ENCODE results near the gene KRT40. TPM values are rescaled to one million over a fixed set of nuclear protein-coding genes. Genes with fewer than 3 reads are reported as not detected.

KRT40 gene
- polyA plus RNA-seq, 3 donors, result not detected

DNA sequence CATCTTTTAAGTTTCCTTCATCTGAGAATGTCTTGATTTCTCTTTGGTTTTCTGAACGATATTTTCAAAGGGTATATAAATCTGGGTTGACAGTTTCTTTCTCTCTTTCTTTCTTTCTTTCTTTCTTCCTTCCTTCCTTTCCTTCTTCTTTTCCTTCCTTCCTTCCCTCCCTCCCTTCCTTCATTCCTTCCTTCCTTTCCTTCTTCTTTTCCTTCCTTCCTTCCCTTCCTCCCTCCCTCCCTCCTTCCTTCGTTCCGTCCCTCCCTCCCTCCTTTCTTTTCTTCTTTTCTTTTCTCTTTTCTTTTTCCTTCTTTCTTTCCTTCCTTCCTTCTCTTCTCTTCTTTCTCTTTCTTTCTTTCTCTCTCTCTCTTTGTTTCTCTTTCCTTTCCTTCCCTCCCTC, 9.8 kb downstream of the KRT40 start:
- no peak overlapping the region for H3K27ac Mint-ChIP-seq
- H3K9me3 Mint-ChIP-seq, result no peaks in the 10 kb centered on the region
- H3K4me3 Mint-ChIP-seq, result no peak overlapping the region
- no peak overlapping the region for H3K9ac ChIP-seq (ENCODE audit: insufficient read depth, low read length, poor library complexity, severe bottlenecking)
- no peak for DNase-seq
- H3K27me3 ChIP-seq (ENCODE audit: control insufficient read depth in 2 of 2, insufficient read depth in 2 of 2, low read length in 2 of 2), result peaks cover 0 to 4% of the 10 kb centered on the region in 2 donors
- H3K27ac ChIP-seq (ENCODE audit: low read depth in 1 of 2, low read length in 2 of 2), result no peak overlapping the region
- H3K9me3 ChIP-seq (replicated peaks in 1 of 2; ENCODE audit: control insufficient read depth in 1 of 2, insufficient read depth in 1 of 2, low read length in 2 of 2), result no peaks in the 10 kb centered on the region
- H3K36me3 ChIP-seq (replicated peaks in 1 of 2; ENCODE audit: control insufficient read depth in 1 of 2, insufficient read depth in 2 of 2, low read length in 2 of 2), result no peaks in the 10 kb centered on the region
- H4K20me1 ChIP-seq (ENCODE audit: insufficient read depth, low read length), result no peaks in the 10 kb centered on the region
- 100% methylated on average over 2 of the region's 3 CpGs for WGBS (ENCODE audit: insufficient coverage)
- H3K4me1 ChIP-seq (ENCODE audit: control insufficient read depth in 1 of 2, insufficient read depth in 2 of 2, low read length in 2 of 2), result no peaks in the 10 kb centered on the region
- TF ChIP-seq, protein P1, sequence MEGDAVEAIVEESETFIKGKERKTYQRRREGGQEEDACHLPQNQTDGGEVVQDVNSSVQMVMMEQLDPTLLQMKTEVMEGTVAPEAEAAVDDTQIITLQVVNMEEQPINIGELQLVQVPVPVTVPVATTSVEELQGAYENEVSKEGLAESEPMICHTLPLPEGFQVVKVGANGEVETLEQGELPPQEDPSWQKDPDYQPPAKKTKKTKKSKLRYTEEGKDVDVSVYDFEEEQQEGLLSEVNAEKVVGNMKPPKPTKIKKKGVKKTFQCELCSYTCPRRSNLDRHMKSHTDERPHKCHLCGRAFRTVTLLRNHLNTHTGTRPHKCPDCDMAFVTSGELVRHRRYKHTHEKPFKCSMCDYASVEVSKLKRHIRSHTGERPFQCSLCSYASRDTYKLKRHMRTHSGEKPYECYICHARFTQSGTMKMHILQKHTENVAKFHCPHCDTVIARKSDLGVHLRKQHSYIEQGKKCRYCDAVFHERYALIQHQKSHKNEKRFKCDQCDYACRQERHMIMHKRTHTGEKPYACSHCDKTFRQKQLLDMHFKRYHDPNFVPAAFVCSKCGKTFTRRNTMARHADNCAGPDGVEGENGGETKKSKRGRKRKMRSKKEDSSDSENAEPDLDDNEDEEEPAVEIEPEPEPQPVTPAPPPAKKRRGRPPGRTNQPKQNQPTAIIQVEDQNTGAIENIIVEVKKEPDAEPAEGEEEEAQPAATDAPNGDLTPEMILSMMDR (IDR thresholded peaks at IDR 0.05), result no peak
- no peaks in the 10 kb centered on the region for H3K4me1 Mint-ChIP-seq
- no peaks in the 10 kb centered on the region for H3K79me2 ChIP-seq (ENCODE audit: insufficient read depth, low read length)
- H3K36me3 Mint-ChIP-seq, result no peaks in the 10 kb centered on the region
- intact Hi-C loops (cut with micrococcal nuclease), result no loop called here
- peaks cover 3 to 13% (median 4%) of the 10 kb centered on the region in 3 donors for H3K27me3 Mint-ChIP-seq (ENCODE audit: low read depth in 3 of 3)
- no peak overlapping the region for H3K4me2 ChIP-seq (replicated peaks; ENCODE audit: extremely low read depth, low read length, poor library complexity, severe bottlenecking)
- H3K4me3 ChIP-seq (replicated peaks in 1 of 3; ENCODE audit: low read depth in 2 of 3, low read length in 3 of 3), result no peak overlapping the region
- H2AFZ ChIP-seq (ENCODE audit: insufficient read depth, low read depth, low read length, poor library complexity, severe bottlenecking), result no peak overlapping the region

DNA sequence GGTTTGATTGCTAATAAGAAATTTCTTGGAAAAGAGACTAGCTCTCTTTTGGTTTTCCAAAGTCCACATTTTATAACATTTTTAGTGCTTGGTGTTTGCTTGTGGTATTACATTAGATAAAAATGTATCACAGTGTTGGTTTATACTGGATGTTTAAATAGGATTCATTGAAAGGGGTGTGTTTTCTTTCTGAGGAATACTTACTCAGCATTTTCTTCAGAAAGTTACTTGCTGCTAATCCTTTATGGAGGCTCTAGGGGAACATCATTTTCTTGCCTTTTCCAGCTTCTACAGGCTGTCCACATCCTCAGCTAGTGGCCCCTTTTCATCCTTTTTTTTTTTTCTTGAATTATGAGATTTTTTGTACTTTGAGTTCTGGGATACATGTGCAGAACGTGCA, 16.5 kb downstream of the KRT40 start:
- no peaks in the 10 kb centered on the region for H3K4me1 ChIP-seq (ENCODE audit: control insufficient read depth in 1 of 2, insufficient read depth in 2 of 2, low read length in 2 of 2)
- Mint-ChIP-seq H3K4me1 (no peaks in the 10 kb centered on the region), H3K36me3 (no peaks in the 10 kb centered on the region), H3K9me3 (peaks cover 2 to 13% (median 4%) of the 10 kb centered on the region in 7 donors), H3K27me3 (ENCODE audit: low read depth in 3 of 3) (peaks cover 3 to 13% (median 3%) of the 10 kb centered on the region in 3 donors), H3K4me3 (no peak overlapping the region), H3K27ac (no peak overlapping the region)
- no peak overlapping the region for H2AFZ ChIP-seq (ENCODE audit: insufficient read depth, low read depth, low read length, poor library complexity, severe bottlenecking)
- peaks cover 4 to 5% of the 10 kb centered on the region in 2 donors for H3K9me3 ChIP-seq (replicated peaks in 1 of 2; ENCODE audit: control insufficient read depth in 1 of 2, insufficient read depth in 1 of 2, low read length in 2 of 2)
- whole genome bisulfite sequencing (ENCODE audit: insufficient coverage), result no CpG with 5 or more reads among the region's 1 CpG
- TF ChIP-seq, protein P1 (IDR thresholded peaks at IDR 0.05), result no peak
- DNase-seq, result no peak
- no peaks in the 10 kb centered on the region for H3K79me2 ChIP-seq (ENCODE audit: insufficient read depth, low read length)
- H3K27me3 ChIP-seq (ENCODE audit: control insufficient read depth in 2 of 2, insufficient read depth in 2 of 2, low read length in 2 of 2), result no peaks in the 10 kb centered on the region
- intact Hi-C loops (cut with micrococcal nuclease), result no loop called here
- no peak overlapping the region for H3K9ac ChIP-seq (ENCODE audit: insufficient read depth, low read length, poor library complexity, severe bottlenecking)
- no peak overlapping the region for H3K27ac ChIP-seq (ENCODE audit: low read depth in 1 of 2, low read length in 2 of 2)
- no peak overlapping the region for H3K4me3 ChIP-seq (replicated peaks in 1 of 3; ENCODE audit: low read depth in 2 of 3, low read length in 3 of 3)
- H3K4me2 ChIP-seq (replicated peaks; ENCODE audit: extremely low read depth, low read length, poor library complexity, severe bottlenecking), result no peak overlapping the region
- H3K36me3 ChIP-seq (replicated peaks in 1 of 2; ENCODE audit: control insufficient read depth in 1 of 2, insufficient read depth in 2 of 2, low read length in 2 of 2), result no peaks in the 10 kb centered on the region
- H4K20me1 ChIP-seq (ENCODE audit: insufficient read depth, low read length), result no peaks in the 10 kb centered on the region
